GM19455 (cell line): ENCODE results near the gene GINS2.

Experiments
- ATAC-seq: cut with Tn5 transposase; IDR thresholded peaks from one replicate; pipeline ENCODE4 v1.9.1; 2021; ENCODE audit not compliant: unreplicated experiment

The GINS2 gene

DNA sequence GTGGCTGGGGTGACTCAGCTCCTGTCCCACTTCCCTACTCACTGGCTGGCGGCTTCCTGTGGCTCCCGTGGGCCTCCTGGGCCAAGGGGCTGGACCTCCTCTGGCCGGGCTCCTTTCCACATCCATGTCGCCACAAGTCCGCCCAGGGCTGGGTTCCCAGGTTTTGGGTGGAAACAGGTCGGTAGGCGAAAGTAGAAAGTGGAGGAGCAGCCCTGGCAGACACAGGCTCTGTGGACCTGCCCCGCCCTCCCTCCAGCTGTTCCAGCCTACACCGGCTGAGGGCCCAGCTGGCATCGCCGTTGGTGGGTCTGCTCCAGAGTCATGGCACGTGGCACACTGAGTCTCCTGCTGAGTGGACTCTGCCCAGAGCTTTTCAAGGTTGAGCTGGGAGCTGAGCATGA lies 47.0 kb downstream of the GINS2 start:
- no peak for ATAC-seq

DNA sequence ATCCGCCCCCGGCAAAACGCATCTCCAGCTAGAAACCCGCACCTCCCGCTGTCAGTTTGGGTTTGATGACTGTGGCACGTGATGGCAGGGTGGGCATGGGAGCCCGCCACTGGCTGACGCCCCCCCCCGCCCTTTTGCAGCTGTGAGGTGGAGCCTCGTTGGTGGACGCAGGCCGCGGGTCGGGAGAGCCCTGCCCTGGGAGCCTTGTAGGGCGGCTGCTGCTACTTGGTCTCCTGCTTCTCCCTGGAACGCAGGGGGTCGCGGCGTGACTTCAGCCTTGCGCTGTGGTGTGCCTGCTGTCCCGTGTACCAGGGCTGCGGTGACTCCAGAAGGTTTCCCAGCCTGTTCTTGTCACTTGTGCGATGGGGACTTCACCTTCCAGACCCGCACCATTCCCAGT lies 47.4 kb downstream of the GINS2 start:
- ATAC-seq: no peak

DNA sequence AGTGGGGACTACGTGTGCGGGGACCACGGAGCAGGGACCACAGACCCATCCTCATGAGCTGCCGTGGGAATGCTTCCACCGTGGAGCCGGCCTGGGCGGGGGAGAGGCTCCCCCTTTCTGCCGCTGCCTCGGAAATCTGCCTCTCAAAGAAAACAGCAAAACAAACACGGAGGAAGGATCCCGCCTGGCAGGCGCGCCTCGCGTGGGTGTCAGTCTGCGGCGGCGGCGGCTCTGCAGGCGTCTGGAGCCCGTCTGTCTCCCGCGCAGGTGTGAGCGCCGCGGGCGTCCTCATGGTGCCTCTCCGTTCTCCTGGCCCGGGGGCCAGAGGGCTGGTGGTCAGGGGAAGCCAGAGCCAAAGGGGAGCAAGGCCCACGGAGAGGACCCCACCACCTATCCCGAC lies 48.2 kb downstream of the GINS2 start:
- no peak for ATAC-seq

DNA sequence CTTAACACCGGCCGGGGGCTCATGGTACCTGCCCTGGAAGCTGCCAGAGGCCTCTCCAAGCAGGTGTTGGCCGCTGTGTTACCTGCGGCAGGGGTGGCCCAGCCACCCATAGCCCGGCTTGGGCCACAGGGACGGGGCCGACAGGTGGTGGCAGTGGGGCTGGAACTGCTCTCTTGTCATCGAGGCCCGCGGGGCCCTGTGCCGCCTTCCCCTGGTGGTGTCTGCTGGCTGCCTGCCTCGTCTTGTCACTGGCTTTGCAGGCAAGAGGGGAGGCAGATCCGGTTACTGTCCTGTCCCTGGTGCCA lies 48.5 kb downstream of the GINS2 start:
- no peak for ATAC-seq

DNA sequence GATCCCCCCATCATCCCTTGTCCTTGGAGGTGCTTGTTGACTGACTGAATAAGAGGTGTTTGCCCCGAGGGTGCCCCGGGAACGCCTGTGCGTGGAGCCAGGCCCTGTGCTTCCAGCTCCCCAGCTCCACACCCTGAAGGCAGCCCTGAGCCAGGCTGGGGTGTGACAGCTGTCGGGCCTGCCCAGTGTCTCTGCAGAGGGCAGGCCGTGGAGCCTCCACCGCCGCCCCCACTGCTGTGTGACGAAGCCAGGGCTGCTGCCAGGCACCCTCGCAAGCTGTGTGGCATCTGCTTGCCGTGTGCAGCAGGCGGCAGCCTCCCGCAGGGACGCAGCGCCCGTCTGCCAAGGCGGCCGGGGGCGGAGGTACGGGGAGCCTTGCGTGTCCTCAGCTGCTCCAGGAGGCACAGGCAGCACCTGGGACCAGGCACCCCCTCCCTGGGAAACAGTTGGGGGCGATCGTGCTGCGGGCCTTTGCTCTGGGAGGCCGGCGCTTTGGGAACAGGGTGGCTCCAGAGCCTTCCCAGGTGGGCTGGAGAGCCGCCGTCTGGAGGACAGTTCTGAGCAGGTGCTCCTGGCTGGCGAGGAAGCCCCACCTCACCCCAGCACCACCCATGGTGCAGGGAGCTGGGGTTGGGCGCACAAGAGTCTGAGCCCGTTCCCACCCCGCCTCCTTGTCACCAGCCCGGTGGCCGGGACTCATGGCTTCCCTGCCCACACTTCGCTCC lies 49.1 kb downstream of the GINS2 start:
- no peak for ATAC-seq

DNA sequence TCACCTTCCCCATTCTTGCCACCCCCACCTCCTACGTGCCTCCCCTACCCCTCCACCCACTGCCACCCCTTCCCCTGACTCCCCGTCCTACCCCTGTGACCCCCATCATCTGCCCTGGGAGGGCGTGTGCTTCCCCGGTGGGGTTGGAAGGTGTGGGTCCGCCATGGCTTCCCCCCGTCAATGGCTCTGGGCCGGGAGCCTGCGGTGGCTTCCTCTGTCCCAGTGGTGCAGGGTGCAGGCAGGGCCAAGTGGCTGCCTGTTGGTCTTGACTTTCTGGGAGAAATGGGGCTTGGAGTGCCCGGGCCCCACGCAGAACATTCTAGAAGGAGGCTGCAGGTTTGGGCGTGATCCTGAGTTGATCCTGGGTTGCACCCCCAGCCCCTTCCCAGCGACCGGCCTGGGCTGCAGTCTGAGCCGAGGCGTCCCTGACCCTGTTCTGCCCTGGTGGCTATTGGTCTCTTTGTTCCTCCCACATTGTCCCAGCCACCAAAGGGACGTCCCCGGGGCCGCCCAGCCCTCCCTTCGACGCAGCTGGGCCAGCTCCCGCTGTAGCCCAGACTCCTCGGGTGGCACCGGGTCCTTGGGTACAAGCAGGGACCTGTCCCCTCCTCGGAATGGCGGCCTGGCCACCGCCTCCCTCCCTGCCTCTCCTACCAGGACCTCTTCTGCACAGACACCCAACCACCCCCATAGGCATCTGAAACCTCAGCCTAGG lies 49.9 kb downstream of the GINS2 start:
- ATAC-seq: no peak

DNA sequence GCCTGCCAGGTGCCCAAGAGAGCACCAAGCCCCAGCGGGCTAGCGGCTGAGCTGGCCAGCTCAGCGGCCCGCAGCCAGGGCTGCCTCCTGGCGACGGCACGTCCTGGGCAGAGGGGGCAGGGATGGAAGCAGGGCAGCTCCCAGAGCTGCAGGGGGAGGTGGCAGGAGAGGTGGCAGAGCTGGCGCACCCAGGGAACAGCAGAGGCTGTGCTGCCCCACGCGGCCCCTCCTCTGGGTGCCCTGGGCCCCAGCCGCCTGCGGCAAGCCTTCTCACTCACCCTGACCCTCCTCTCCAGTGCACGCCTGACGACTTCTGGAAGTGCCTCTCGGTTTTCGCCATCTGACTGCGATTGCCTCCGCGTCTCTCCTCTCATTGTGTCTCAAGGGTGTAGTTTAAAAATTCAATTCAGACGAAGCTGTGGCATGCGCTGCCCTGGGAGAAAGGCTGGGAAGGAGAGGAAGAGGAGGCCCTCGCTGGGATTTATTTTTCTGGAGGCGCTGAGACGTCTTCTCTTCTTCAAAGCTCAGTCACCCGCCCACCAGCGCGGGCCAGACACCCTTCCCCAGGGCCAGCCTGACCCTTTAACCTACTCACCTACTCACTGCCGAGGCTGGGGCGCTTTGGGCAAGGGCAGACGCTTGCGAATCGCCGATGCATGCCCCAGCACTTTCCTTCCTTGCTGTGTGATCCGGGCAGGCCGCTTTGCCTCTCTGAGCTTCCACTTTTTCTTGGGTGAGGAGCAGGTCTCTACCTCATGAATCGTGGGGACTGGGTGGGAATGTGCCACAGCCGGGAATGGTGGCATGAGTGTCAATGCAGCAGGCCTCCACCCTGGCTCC lies 50.7 kb downstream of the GINS2 start:
- no peak for ATAC-seq

DNA sequence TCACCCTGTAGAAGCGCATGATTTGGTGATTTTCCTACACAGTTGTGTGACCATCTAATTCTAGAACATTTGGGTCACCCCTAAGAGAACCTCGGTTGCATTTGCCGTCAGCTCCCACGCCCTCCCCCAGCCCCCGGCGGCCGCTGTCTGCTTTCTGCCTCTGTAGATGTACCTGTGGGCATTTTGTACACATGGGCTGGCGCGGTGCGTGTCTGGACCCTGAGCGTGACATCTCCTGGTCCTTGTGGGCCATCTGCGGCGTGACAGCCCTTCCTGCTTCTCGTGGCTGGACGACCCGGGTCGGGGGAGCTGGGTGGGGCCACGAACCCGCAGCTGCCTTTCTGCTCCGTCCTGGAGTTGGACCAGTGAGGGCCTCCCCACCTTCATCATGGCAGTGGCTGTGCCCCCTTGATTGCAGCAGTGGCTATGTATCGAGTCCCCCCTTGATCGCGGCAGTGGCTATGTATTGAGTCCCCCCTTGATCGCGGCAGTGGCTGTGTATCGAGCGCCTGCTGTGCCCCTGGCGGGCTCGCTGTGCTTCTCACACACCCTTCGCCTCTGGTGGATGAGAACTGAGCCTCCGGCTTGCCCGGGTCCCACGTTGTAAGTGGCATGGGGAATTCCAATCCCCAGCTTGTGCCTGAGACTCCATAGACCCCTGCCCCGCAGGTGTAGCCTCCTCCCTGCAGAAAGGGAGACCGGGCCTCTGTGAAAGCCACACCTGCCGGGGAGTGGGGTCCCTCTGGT lies 51.5 kb downstream of the GINS2 start:
- no peak for ATAC-seq

DNA sequence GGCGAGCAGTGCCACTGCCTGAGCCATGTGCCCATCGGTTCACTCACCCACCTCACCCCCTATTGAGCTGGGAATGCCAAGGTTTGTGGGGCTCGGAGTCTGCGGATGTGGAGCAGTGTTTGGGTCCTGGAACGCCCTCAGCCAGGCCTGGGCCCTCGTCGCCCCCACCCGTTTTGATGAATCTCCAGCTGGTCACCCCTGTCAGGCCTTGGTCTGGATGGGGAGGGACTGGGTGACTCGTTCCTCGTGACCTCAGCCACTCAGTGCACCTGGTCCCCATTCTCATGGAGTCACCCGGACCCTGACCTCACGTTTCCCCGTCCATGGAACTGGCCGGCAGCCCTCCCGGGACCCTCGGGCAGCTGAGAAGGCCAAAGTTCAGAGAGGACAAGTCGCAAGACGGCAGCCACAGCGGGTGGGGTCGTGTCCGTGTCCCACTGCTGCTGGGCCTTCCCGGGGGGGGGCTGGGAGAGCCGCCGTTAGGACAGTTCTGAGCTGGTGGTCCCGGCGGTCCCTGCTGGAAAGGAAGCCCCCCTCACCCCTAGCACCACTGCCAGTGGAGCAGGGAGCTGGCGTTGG lies 52.4 kb downstream of the GINS2 start:
- ATAC-seq: no peak

DNA sequence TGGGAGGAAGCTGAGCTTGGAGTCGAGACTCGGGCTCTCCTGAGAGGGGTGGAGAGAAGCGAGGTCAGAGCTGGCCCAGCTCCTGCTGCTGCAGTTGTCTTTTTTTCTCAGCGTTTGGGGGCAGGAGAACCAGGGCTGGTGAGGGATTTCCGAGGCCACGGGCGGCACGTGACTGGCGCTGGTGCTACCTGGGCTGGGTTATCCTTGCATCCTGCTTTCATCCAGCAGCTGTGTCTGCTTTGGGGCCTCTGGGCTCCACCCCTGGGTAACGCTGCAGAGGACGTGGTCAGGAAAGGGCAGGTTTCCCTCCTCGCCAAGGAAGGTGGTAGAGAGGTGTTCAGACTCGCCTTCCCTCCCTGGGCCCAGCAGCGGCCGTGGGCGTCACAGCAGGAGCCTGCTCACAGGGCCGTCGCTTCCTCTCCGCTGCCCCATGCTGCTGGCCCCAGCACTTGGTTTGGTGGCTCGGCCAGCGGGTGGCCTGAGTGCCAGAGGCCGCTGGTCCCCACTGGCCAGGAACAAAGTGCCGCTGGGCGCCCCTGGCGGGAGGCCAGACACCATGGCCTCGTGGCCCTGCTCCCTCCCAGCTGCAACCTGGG lies 53.1 kb downstream of the GINS2 start:
- ATAC-seq: no peak

DNA sequence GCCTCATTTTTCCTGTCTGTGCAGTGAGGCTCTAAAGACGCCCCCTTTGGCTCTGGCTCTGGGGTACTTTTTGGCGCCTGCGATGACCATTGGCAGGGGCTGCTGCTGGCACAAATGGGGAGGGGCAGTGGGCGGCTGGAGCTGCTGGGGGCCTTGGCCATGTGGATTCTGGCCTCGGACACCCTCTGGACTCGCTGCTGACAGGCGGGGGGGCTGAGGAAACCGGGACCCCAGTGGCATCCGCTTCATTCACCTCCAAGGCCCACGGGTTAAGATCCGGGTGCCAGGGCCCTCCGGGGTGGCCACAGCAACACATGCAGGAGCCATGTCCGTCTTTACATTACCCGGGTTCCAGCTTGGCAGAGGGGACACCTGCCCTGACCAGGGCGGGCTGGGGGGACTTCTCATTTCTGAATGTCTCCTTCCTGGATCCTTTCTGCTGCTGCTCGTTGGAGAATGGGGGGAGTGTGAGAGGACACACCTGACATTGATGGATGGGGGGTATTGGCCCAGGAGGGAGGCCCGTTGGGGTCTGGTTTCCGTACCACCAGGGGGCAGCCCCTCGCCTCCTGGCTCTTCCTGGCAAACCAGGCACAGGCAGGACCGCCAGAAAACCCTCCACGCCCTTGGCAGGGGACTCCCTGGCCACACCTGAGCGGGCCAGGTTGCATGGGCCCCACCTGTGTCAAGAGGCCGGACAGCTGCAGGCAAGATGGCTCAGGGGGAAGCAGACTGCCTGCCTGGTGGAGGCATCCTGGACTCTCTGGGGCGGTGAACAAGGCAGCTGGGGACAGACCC lies 53.8 kb downstream of the GINS2 start:
- no peak for ATAC-seq

DNA sequence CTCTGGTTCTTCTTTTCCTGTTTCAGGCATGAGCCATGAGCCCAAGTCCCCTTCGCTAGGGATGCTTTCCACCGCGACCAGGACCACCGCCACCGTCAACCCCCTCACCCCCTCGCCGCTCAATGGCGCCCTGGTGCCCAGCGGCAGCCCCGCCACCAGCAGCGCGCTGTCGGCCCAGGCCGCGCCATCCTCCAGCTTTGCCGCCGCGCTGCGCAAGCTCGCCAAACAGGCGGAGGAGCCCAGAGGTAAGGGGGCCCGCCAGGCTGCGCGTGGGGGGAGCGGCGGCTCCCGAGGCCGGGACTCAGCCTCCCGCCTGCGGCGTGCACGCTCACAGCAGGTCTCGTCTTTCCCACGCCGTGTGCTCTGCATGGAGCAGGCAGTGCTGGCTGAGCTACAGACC lies 54.9 kb downstream of the GINS2 start:
- ATAC-seq: no peak

DNA sequence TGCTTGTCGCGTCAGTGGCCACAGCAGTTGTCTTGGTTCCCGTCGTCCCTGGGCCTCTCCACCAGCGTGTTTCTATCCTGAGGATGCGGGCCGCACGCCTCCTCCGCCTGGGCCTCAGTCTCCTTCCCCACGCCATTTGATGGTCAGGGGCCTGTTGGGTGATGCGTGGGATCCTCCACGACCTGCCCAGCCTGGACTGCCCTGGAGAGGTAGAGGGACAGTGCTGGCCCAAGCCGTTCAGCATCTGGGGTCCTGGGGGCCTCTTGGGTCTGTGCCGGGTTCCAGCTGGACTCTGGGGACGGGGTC lies 55.4 kb downstream of the GINS2 start:
- no peak for ATAC-seq

DNA sequence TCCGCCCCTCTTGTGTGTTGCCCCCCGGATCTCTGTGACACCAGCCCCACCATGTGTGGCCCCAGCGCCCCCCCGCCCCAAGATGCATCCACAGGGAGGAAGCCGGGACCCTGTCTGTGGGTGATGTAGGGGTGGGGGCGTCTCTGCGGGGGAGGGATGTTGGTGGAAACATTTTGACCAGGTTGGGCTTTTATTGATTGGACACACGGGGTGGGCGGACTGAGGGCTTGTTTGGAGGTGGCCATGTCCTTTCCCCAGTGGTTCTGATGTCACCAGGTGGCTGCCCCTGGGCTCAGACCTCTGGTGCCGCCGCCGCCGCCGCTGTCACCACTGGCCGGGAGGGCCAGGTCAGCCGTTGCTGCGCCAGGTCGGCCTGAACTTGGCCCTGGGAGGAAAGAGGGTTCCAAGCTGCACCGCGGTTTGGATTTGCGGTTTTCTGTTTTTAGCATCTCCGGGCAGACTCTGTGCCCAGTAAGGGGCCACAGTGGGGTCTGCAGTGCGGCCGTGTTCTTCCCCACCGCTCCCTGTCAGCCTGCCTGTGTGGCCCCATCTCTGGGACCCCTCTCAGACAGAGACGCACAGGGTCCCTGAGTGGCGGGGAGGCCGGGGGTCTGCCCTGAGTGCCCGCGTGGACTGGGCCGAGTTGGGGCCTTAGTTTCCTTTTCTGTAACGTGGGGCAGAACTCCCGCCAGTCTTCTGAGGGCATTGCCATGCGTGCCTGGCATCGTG lies 55.9 kb downstream of the GINS2 start:
- ATAC-seq: no peak

DNA sequence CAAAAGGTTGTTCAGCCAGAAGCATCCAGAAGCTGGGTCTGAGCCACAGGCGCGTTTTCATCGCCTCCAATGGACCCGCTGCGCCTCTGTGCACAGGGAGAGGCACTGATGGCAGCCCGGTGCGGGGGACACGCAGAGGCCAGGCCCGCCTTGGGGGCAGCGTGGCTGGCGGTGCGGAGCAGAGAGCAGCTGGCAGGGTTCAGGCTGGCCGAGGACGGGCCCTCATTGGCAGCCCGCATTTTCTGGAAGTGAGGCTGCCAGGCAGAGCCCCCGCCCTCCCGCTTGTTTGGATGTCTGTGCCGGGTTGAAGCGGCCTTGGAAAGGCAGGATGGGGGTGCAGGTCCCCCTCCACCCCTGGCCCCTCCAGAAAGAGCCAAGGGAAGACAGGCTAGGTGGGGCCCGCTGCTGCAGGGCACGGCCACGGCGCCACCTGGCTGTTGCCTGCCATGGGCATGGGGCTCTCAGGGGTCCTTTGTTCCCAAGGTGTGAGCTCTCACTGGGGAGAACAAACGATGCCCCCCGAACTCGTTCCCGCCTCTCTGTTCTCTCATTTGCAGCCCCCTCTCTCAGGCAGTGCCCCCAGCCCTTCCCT lies 56.9 kb downstream of the GINS2 start:
- no peak for ATAC-seq

DNA sequence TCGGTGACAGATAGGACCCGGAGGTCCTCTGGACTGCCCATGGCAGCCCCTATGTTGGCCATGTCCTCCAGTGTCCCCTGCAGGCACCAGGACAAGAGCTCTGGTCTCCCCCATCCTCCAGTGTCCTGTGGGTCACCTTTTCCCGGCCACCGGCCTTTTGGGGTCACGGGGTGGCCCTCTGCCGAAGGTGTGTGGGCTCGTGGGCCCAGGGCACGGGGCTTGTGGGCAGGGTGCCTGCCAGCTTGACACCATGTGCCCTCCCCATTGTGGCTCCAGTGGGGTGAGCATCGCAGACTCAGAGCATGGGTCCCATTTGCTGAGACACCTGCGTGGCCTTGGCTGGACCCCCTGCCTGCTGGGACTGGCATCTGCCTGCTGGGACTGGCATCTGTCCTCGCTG lies 57.5 kb downstream of the GINS2 start:
- no peak for ATAC-seq

DNA sequence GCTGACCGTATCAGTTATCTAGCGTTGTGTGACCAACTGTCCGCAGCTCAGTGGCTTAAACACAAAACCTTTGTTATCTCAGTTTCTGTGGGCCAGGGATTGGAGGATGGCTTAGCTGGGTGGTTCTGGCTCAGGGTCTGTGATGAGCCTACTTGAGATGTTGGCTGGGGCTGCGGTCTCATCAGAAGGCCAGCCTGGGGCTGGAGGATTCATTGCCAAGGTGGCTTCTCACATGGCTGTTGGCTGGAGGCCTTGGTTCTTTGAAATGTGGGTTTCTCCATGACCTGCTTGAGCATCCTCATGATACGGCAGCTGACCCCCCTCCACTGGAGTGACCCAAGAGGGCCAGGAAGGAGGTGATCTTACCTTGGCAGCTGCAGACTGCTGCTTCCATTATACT lies 58.9 kb downstream of the GINS2 start:
- ATAC-seq: no peak

DNA sequence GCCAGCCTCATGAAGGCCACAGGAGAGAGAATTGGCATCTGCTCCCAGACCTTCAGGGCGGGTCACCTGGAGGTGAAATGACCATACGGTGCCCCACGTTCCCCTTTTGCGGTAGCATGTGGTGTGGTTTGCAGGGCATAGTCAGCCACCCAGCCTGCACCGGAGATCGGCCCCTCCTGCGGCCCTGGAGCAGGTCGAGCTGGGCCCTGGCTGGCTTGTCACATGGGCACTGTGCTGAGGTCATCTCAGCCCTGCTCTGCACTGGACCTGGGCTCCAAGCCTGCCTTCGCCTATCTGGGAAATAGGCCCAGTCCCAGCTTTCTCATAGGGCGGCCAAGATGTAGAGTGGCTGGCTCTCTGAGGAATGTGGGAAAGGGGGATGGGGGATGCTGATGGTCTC lies 59.4 kb downstream of the GINS2 start:
- no peak for ATAC-seq

DNA sequence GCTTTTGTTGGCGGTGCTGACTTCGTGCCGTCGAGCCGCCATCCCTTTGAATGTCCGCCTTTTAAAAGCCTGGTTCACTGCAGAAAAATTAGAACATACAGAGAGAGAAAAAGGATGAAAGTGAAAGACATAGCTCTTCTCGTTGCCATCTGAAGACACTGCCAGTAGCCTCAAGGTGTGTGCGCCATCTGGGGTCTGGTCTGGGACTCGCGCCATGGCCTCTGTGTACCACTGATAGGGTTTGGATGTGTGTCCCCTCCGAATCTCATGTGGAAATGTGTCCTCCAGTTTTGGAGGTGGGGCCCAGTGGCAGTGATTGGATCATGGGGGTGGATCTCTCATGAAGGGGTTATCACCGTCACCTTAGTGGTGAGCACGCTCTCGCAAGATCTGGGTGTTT lies 60.1 kb downstream of the GINS2 start:
- no peak for ATAC-seq
